A549 (cell line): ENCODE measurements around the gene AMIGO1. TPM values are rescaled to one million over a fixed set of nuclear protein-coding genes. Genes with fewer than 3 reads are reported as not detected.

Source experiments
- ATAC-seq, 2 experiments: fragments of 200-7000 bp in 1 of 2; fragments of >200 bp in 1 of 2; cut with Nextera tagmentation in 1 of 2; cut with Tn5 transposase in 1 of 2; 3 replicates each; pipeline versions ENCODE4 v1.8.0 to v1.9.1; 2018 to 2020; ENCODE audit warnings: mild to moderate bottlenecking in 1 of 2, moderate library complexity in 1 of 2
- CTCF ChIA-PET: fragments of 300-600 bp; sonication (Branson Sonifier 250); formaldehyde crosslinking; extraction: SDS; loops from one replicate; lab custom pipeline; 2021; ENCODE audit warnings: antibody characterized with exemption, inconsistent platforms; lab: Yijun Ruan, JAX
- POLR2A ChIA-PET: fragments of 350-600 bp; formaldehyde crosslinking; extraction: SDS; loops from one replicate; lab custom pipeline; 2021; ENCODE audit warnings: antibody characterized with exemption, inconsistent platforms; lab: Yijun Ruan, JAX
- DNase-seq, 2 experiments: peaks; one replicate each; pipeline versions ENCODE4 v3.0.0 to v3.0.0-alpha.2; 2011 to 2016; ENCODE audit warnings: low read depth in 1 of 2, low spot score in 1 of 2
- FAIRE-seq: peaks from 2 replicates; lab custom pipeline; 2011; peaks lifted over from hg19 to GRCh38; lab: Jason Lieb, UNC
- H3K27ac ChIP-seq, 2 experiments: fragments of >200 bp; sonication (Bioruptor Twin); formaldehyde crosslinking; 3 replicates each; pipeline ENCODE4 v1.5.1; 2016 to 2017
- H3K4me1 ChIP-seq: fragments of >200 bp; sonication (Bioruptor Twin); formaldehyde crosslinking; 3 replicates; pipeline ENCODE4 v1.6.1; 2016
- H3K4me2 ChIP-seq: fragments of >200 bp; sonication (Bioruptor Twin); formaldehyde crosslinking; 3 replicates; pipeline ENCODE4 v1.6.1; 2016
- H3K4me3 ChIP-seq: fragments of >200 bp; sonication (Bioruptor Twin); formaldehyde crosslinking; 3 replicates; pipeline ENCODE4 v1.5.1; 2016
- H3K9me3 ChIP-seq: fragments of >200 bp; sonication (Bioruptor Twin); formaldehyde crosslinking; 3 replicates; pipeline ENCODE4 v1.6.1; 2016
- ATOH8 ChIP-seq: fragments of 250-450 bp; sonication (Bioruptor Pico); IDR thresholded peaks from 2 replicates; pipeline ENCODE4 v1.5.0; 2020; ENCODE audit warnings: low read depth, mild to moderate bottlenecking, moderate library complexity
- CHD2 ChIP-seq: fragments of 150-350 bp; IDR thresholded peaks from 2 replicates; pipeline ENCODE4 v1.6.1; 2014; ENCODE audit warnings: low read length; ENCODE audit not compliant: partially characterized antibody
- CTCF ChIP-seq: fragments of >200 bp; sonication (Bioruptor Twin); formaldehyde crosslinking; IDR thresholded peaks from 3 replicates; pipeline ENCODE4 v1.5.1; 2016
- E2F6 ChIP-seq: IDR thresholded peaks from 2 replicates; pipeline ENCODE4 v1.6.1; 2012; ENCODE audit warnings: low read depth, borderline replicate concordance
- EHF ChIP-seq: fragments of 250-450 bp; sonication (Bioruptor Pico); IDR thresholded peaks from 2 replicates; pipeline ENCODE4 v1.5.0; 2020; ENCODE audit warnings: mild to moderate bottlenecking
- EHMT2 ChIP-seq: fragments of 200-600 bp; sonication (generic); IDR thresholded peaks from 2 replicates; pipeline ENCODE4 v1.6.1; 2016; ENCODE audit warnings: antibody characterized with exemption, low read depth, mild to moderate bottlenecking, moderate library complexity
- ELK1 ChIP-seq: fragments of 150-350 bp; IDR thresholded peaks from 2 replicates; pipeline ENCODE4 v1.6.1; 2014; ENCODE audit warnings: low read depth, mild to moderate bottlenecking, low read length
- EP300 ChIP-seq, 2 experiments: fragments of >200 bp; sonication (Bioruptor Twin); formaldehyde crosslinking; IDR thresholded peaks; 2 replicates in 1 of 2; 3 replicates in 1 of 2; pipeline ENCODE4 v1.6.1; 2016 to 2017
- FOSB ChIP-seq: fragments of 250-450 bp; sonication (Bioruptor Pico); IDR thresholded peaks from 2 replicates; pipeline ENCODE4 v1.5.0; 2020; ENCODE audit warnings: mild to moderate bottlenecking, moderate library complexity
- FOSL2 ChIP-seq, 2 experiments: fragments of 450-650 bp in 1 of 2; fragments of >200 bp in 1 of 2; sonication (Bioruptor Twin) in 1 of 2; formaldehyde crosslinking; IDR thresholded peaks; 2 replicates each; pipeline versions ENCODE4 v1.5.0 to v1.6.1; 2016 to 2020; ENCODE audit warnings: mild to moderate bottlenecking in 1 of 2, moderate library complexity in 1 of 2
- HDAC2 ChIP-seq: fragments of 200-600 bp; sonication (generic); IDR thresholded peaks from 2 replicates; pipeline ENCODE4 v1.6.1; 2016
- HOXA7 ChIP-seq: fragments of 250-450 bp; sonication (Bioruptor Pico); IDR thresholded peaks from 2 replicates; pipeline ENCODE4 v1.5.0; 2020; ENCODE audit warnings: mild to moderate bottlenecking, moderate library complexity
- HOXB13 ChIP-seq: fragments of 250-450 bp; sonication (Bioruptor Pico); IDR thresholded peaks from 2 replicates; pipeline ENCODE4 v1.5.0; 2020; ENCODE audit warnings: low read depth, mild to moderate bottlenecking, moderate library complexity
- HOXB5 ChIP-seq: fragments of 250-450 bp; sonication (Bioruptor Pico); IDR thresholded peaks from 2 replicates; pipeline ENCODE4 v1.5.0; 2020; ENCODE audit warnings: mild to moderate bottlenecking, moderate library complexity
- JUNB ChIP-seq: fragments of >200 bp; sonication (Bioruptor Twin); formaldehyde crosslinking; IDR thresholded peaks from 2 replicates; pipeline ENCODE4 v1.6.1; 2016
- MAFK ChIP-seq: fragments of 450-650 bp; IDR thresholded peaks from 2 replicates; pipeline ENCODE4 v1.6.1; 2014; ENCODE audit not compliant: partially characterized antibody
- MAX ChIP-seq: IDR thresholded peaks from 2 replicates; pipeline ENCODE4 v1.6.1; 2012
- MAZ ChIP-seq: fragments of 150-350 bp; IDR thresholded peaks from 2 replicates; pipeline ENCODE4 v1.6.1; 2014; ENCODE audit warnings: antibody characterized with exemption, low read depth, low read length, borderline replicate concordance
- MYC ChIP-seq: IDR thresholded peaks from 2 replicates; pipeline ENCODE4 v1.6.1; 2012; ENCODE audit warnings: mild to moderate bottlenecking, inconsistent platforms, low read length, improper control_type of control experiment, borderline replicate concordance
- NR3C1 ChIP-seq: fragments of >200 bp; sonication (Bioruptor Twin); formaldehyde crosslinking; IDR thresholded peaks from 3 replicates; pipeline ENCODE4 v1.6.1; 2017
- PBX3 ChIP-seq: IDR thresholded peaks from 2 replicates; pipeline ENCODE4 v1.6.1; 2012
- PHF8 ChIP-seq: fragments of 200-600 bp; sonication (generic); IDR thresholded peaks from 2 replicates; pipeline ENCODE4 v1.6.1; 2016; ENCODE audit warnings: low read depth, mild to moderate bottlenecking, antibody characterized with exemption, moderate library complexity, borderline replicate concordance
- POLR2A ChIP-seq: IDR thresholded peaks from 2 replicates; pipeline ENCODE4 v1.6.1; 2012; ENCODE audit warnings: mild to moderate bottlenecking, low read length
- RCOR1 ChIP-seq: fragments of 150-350 bp; IDR thresholded peaks from 2 replicates; pipeline ENCODE4 v1.6.1; 2014; ENCODE audit warnings: antibody characterized with exemption, low read length, low read depth
- RNF2 ChIP-seq: fragments of 200-600 bp; sonication (generic); IDR thresholded peaks from 2 replicates; pipeline ENCODE4 v1.6.1; 2016; ENCODE audit warnings: low read depth, mild to moderate bottlenecking, antibody characterized with exemption, moderate library complexity, borderline replicate concordance
- ZC3H11A ChIP-seq: fragments of 450-650 bp; IDR thresholded peaks from 2 replicates; pipeline ENCODE4 v1.6.1; 2014; ENCODE audit warnings: antibody characterized with exemption, mild to moderate bottlenecking
- ZSCAN20 ChIP-seq: fragments of 250-450 bp; sonication (Bioruptor Pico); IDR thresholded peaks from 2 replicates; pipeline ENCODE4 v1.8.0; 2022; ENCODE audit warnings: mild to moderate bottlenecking, moderate library complexity
- WGBS: methylation state at CpG from one replicate; pipeline ENCODE4 v1.1.6; 2017; ENCODE audit errors: missing lambda C conversion rate; 5-methylcytosine and 5-hydroxymethylcytosine counted together
- polyA plus RNA-seq, 4 experiments: library from polyadenylated mRNA; depleted of rRNA in 3 of 4; stranded (reverse); fragments of >200 nt; fragmentation: RNase III in 1 of 4; extraction: RNeasy Plus Mini Kit Qiagen cat#74134 plus additional on column Dnase treatment in 1 of 4; gene quantifications; 2 replicates in 3 of 4; 3 replicates in 1 of 4; pipeline ENCODE4 v1.2.3, GENCODE V29; 2011 to 2017

The AMIGO1 gene
- polyA plus RNA-seq, 2 of the 4 experiments (the other 2 are of a cell fraction), result 0.43 to 1.2 TPM

- ChIA-PET CTCF (interaction anchor here (0.5 to 21.4 kb wide), 8 partner anchors 5 to 530 kb away, joined by 4 to 749 read pairs (median 74); partner anchors contain the start of genes ATXN7L2, CYB561D1 and GPR61), POLR2A (interaction anchor here (0.9 kb wide), 1 partner anchor 11 kb away, joined by 4 read pairs; the partner anchor contains the start of gene GNAI3)
- H3K4me3 ChIP-seq, result no peak overlapping the region
- no peak for TF ChIP-seq CHD2
- TF ChIP-seq FOSB (CRISPR knock-in tag), result no peak
- TF ChIP-seq EHF, result no peak
- TF ChIP-seq HOXB13 (CRISPR knock-in tag), result no peak
- TF ChIP-seq HOXA7 (CRISPR knock-in tag), result no peak
- TF ChIP-seq PHF8, result no peak
- TF ChIP-seq PBX3, result no peak
- TF ChIP-seq HDAC2, result no peak
- TF ChIP-seq MAX, result no peak
- TF ChIP-seq ZSCAN20 (CRISPR knock-in tag), result no peak
- no peak for TF ChIP-seq ZC3H11A
- TF ChIP-seq POLR2A, result no peak
- no peak for TF ChIP-seq MAFK
- TF ChIP-seq CTCF, result no peak
- H3K9me3 ChIP-seq, result no peaks in the 10 kb centered on the region
- H3K27ac ChIP-seq, result no peak overlapping the region
- FAIRE-seq (no peak), ATAC-seq (no peak), DNase-seq (no peak)
- WGBS, result 82% methylated on average over 7 of the region's 9 CpGs
- no peak overlapping the region for H3K4me2 ChIP-seq
- peaks cover 1% of the 10 kb centered on the region; the same call in 2 of the 3 replicates for H3K4me1 ChIP-seq
Measured at GRCh38 chr1:109537450-109538178, 28.1 kb upstream of the AMIGO1 start.

GRCh38 chr1:109535971-109536491 lies 26.5 kb upstream of the AMIGO1 start:
- DNase-seq (no peak), ATAC-seq (no peak), FAIRE-seq (no peak)
- H3K27ac ChIP-seq, result no peak overlapping the region
- POLR2A ChIA-PET, result no interaction called here
- H3K4me1 ChIP-seq, result peaks cover 4% of the 10 kb centered on the region; the same call in 2 of the 3 replicates
- H3K9me3 ChIP-seq, result no peaks in the 10 kb centered on the region
- no peak overlapping the region for H3K4me3 ChIP-seq
- H3K4me2 ChIP-seq, result no peak overlapping the region
- CTCF ChIA-PET, result interaction anchor here (1.5 to 21.4 kb wide), 5 partner anchors 6 to 238 kb away, joined by 4 to 749 read pairs (median 143); partner anchors contain the start of genes ATXN7L2, CYB561D1 and GPR61
- WGBS, result 100% methylated on average over 2 of the region's 5 CpGs
- TF ChIP-seq RCOR1, result no peak
- no peak for TF ChIP-seq EP300 (IDR thresholded peaks at IDR 0.05)
- no peak for TF ChIP-seq JUNB
- no peak for TF ChIP-seq MYC

- Histone ChIP-seq H3K27ac (no peak overlapping the region), H3K4me3 (no peak overlapping the region), H3K4me2 (no peak overlapping the region), H3K9me3 (no peaks in the 10 kb centered on the region), H3K4me1 (peaks cover 4% of the 10 kb centered on the region; the same call in 2 of the 3 replicates)
- FAIRE-seq (no peak), ATAC-seq (no peak)
- CTCF ChIA-PET, result interaction anchor here (1.1 to 21.4 kb wide), 6 partner anchors 7 to 239 kb away, joined by 3 to 749 read pairs (median 74); partner anchors contain the start of genes ATXN7L2, CYB561D1 and GPR61
- TF ChIP-seq MAZ, result no peak
- TF ChIP-seq ELK1, result no peak
- no peak for TF ChIP-seq HOXB5
- TF ChIP-seq FOSL2 (IDR thresholded peaks at IDR 0.05), result no peak
- no peak for TF ChIP-seq FOSL2 (CRISPR knock-in tag; IDR thresholded peaks at IDR 0.05)
- TF ChIP-seq EHMT2, result no peak
- no peak for TF ChIP-seq EHF
- no peak for TF ChIP-seq ATOH8 (CRISPR knock-in tag)
- TF ChIP-seq PHF8, result no peak
- no peak for TF ChIP-seq RNF2
- TF ChIP-seq HOXB13 (CRISPR knock-in tag), result no peak
- no peak for TF ChIP-seq NR3C1
- TF ChIP-seq MAFK, result no peak
- TF ChIP-seq E2F6, result no peak
- TF ChIP-seq, all 56 proteins: peak for 0
- no peak for DNase-seq
- WGBS, result 35% methylated on average over 4 of the region's 4 CpGs
- POLR2A ChIA-PET, result interaction anchor here (1.2 kb wide), 1 partner anchor 13 kb away, joined by 3 read pairs; the partner anchor contains the start of gene GNAI3
Measured at GRCh38 chr1:109535481-109535880, 26.0 kb upstream of the AMIGO1 start.
